Left renal pelvis (tissue), 4 donors: ENCODE data around the gene INO80D. TPM values are rescaled to one million over a fixed set of nuclear protein-coding genes. Genes with fewer than 3 reads are reported as not detected.
"Not testable (repeated sequence)": the region's sequence is repeated elsewhere in the genome, so short reads cannot be mapped to it uniquely, and the experiment has no call there.

Experiments used
- DNase-seq, 4 donors: peaks; one replicate each; pipeline ENCODE4 v3.0.0-alpha.2; 2013; ENCODE audit warnings: low read depth in 4 of 4, low spot score in 3 of 4
- polyA plus RNA-seq, 4 donors: library from polyadenylated mRNA; unstranded; fragments of 120-200 nt; gene quantifications; one replicate each; pipeline ENCODE4 v1.2.1, GENCODE V29; 2013; ENCODE audit not compliant: insufficient read length in 4 of 4

INO80D gene
- polyA plus RNA-seq, 4 donors = 7.9 to 11.2 (median 10.7) TPM

GRCh38 chr2:206031950-206032567, 53.9 kb downstream of the INO80D start:
- DNase-seq = no peak

- no peak for DNase-seq
These were observed 54.7 kb downstream of the INO80D start for GRCh38 chr2:206031162-206031784.

GRCh38 chr2:206028101-206028500, 57.9 kb downstream of the INO80D start:
- no peak for DNase-seq

GRCh38 chr2:206023183-206023582, 62.8 kb downstream of the INO80D start:
- DNase-seq = no peak

- DNase-seq = no peak
These were observed 65.8 kb downstream of the INO80D start for GRCh38 chr2:206020171-206020570.

- DNase-seq = not testable (repeated sequence)
These were observed 70.2 kb downstream of the INO80D start for GRCh38 chr2:206015746-206016145.

GRCh38 chr2:206011795-206012194, 74.2 kb downstream of the INO80D start:
- DNase-seq = no peak

GRCh38 chr2:206011018-206011614, 74.9 kb downstream of the INO80D start:
- DNase-seq = no peak

- DNase-seq = no peak
These were observed 81.8 kb downstream of the INO80D start for GRCh38 chr2:206004004-206004693.

GRCh38 chr2:206002440-206002839, 83.5 kb downstream of the INO80D start:
- DNase-seq = no peak

- no peak for DNase-seq
These were observed 84.1 kb downstream of the INO80D start for GRCh38 chr2:206001912-206002311.

GRCh38 chr2:206000776-206001175, 85.2 kb downstream of the INO80D start:
- DNase-seq = no peak

- DNase-seq = no peak
These were observed 87.4 kb downstream of the INO80D start for GRCh38 chr2:205998583-205998982.

- DNase-seq = no peak
These were observed 89.8 kb downstream of the INO80D start for GRCh38 chr2:205996161-205996560.

GRCh38 chr2:205995260-205995659, 90.7 kb downstream of the INO80D start:
- DNase-seq = no peak

- no peak for DNase-seq
These were observed 91.6 kb downstream of the INO80D start for GRCh38 chr2:205994344-205994743.

- DNase-seq = no peak
These were observed 95.9 kb downstream of the INO80D start for GRCh38 chr2:205990104-205990503.

GRCh38 chr2:205989271-205990071, 96.5 kb downstream of the INO80D start:
- DNase-seq = peak in 2 of 4 donors; percentile 36 to 42

GRCh38 chr2:205988681-205989080, 97.3 kb downstream of the INO80D start:
- not testable (repeated sequence) for DNase-seq

GRCh38 chr2:205988274-205988673, 97.7 kb downstream of the INO80D start:
- no peak for DNase-seq

GRCh38 chr2:205986334-205986733, 99.6 kb downstream of the INO80D start:
- not testable (repeated sequence) for DNase-seq
